ENCODE data around the gene PDCD5. TPM values are rescaled to one million over a fixed set of nuclear protein-coding genes. Genes with fewer than 3 reads are reported as not detected.
A peak's percentile ranks its signal among the peaks of the same experiment; 100 is the strongest.

The PDCD5 gene
- total and polyA plus RNA-seq, 12 donors: 84.3 to 349 (median 107) TPM

- Histone ChIP-seq H3K9me3 (peaks cover 0 to 15% (median 0%) of the 10 kb centered on the region in 11 donors), H3K27me3 (no peaks in the 10 kb centered on the region), H3K4me1 (no peaks in the 10 kb centered on the region), H3K36me3 (peaks cover 0 to 100% (median 50%) of the 10 kb centered on the region in 9 donors), H3K4me3 (no peak overlapping the region), H3K27ac (no peak overlapping the region)
- no peak for TF ChIP-seq CTCF (IDR thresholded peaks at IDR 0.05)
- DNase-seq: no peak
- no peak for ATAC-seq
- intact Hi-C loops (cut with DNase I): no loop called here
- WGBS, 2 donors: 87 to 90% methylated on average over 5 of the region's 5 CpGs
Observed at GRCh38 chr19:32611161-32611560, 30.2 kb downstream of the PDCD5 start.

- Histone ChIP-seq H3K9me3 (peaks cover 0 to 15% (median 0%) of the 10 kb centered on the region in 11 donors), H3K27ac (no peak overlapping the region), H3K36me3 (peaks cover 0 to 100% (median 52%) of the 10 kb centered on the region in 9 donors), H3K4me3 (no peak overlapping the region), H3K4me1 (no peaks in the 10 kb centered on the region), H3K27me3 (no peaks in the 10 kb centered on the region)
- no peak for TF ChIP-seq CTCF (IDR thresholded peaks at IDR 0.05)
- 70 to 83% methylated on average over 4 of the region's 4 CpGs for WGBS, 2 donors
- intact Hi-C loops (cut with DNase I): no loop called here
- ATAC-seq (no peak), DNase-seq (no peak)
Observed at GRCh38 chr19:32613008-32613407, 32.0 kb downstream of the PDCD5 start.

DNA sequence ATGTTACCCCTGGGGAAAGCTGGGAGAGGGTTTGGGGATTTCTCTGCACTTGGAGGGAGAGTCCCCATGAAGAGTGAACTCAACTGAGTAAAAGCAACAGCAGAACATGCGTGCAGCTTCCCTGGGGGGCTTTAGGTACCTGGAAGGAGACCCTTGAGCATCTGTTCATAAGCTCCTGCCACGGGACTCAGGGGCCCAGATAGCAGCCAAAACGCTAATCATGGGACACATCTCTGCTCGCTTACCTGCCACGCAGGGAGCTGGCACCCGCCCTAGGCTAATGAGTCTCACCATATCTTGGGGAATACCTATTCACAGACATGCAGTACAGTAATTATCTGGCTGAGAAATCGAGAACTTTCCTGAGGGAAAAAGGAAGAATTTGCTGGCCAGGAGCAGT, 33.9 kb downstream of the PDCD5 start:
- ATAC-seq (no peak), DNase-seq (no peak)
- Histone ChIP-seq H3K36me3 (peaks cover 0 to 100% (median 60%) of the 10 kb centered on the region in 9 donors), H3K9me3 (peaks cover 0 to 15% (median 0%) of the 10 kb centered on the region in 11 donors), H3K4me1 (no peaks in the 10 kb centered on the region), H3K27ac (no peak overlapping the region), H3K4me3 (no peak overlapping the region), H3K27me3 (no peaks in the 10 kb centered on the region)
- TF ChIP-seq CTCF (IDR thresholded peaks at IDR 0.05): no peak
- intact Hi-C loops (cut with DNase I): no loop called here
- 97 to 99% methylated on average over 7 of the region's 7 CpGs for WGBS, 2 donors

GRCh38 chr19:32615569-32615968, 34.6 kb downstream of the PDCD5 start:
- Histone ChIP-seq H3K27ac (no peak overlapping the region), H3K4me3 (no peak overlapping the region), H3K4me1 (no peaks in the 10 kb centered on the region), H3K27me3 (no peaks in the 10 kb centered on the region), H3K36me3 (peaks cover 0 to 100% (median 63%) of the 10 kb centered on the region in 9 donors), H3K9me3 (peaks cover 0 to 15% (median 0%) of the 10 kb centered on the region in 11 donors)
- WGBS, 2 donors: 86 to 89% methylated on average over 11 of the region's 11 CpGs
- DNase-seq: no peak
- peak in 1 of 8 donors; percentile 11 for ATAC-seq
- intact Hi-C loops (cut with DNase I): no loop called here
- no peak for TF ChIP-seq CTCF (IDR thresholded peaks at IDR 0.05)

All from heart right ventricle (tissue), 16 donors.